K562 (cell line): Measurements from ENCODE around the gene TMEM187. TPM values are rescaled to one million over a fixed set of nuclear protein-coding genes. Genes with fewer than 3 reads are reported as not detected.

Source experiments
- DIDO1 ChIP-seq: fragments of 450-650 bp; IDR thresholded peaks from 2 replicates; pipeline ENCODE4 v1.6.1; 2016; ENCODE audit warnings: low read depth, missing biosample characterization, missing genetic modification characterization
- EGR1 ChIP-seq: fragments of 450-650 bp; conservative IDR thresholded peaks from 2 replicates; pipeline ENCODE4 v1.6.1; 2017; ENCODE audit warnings: mild to moderate bottlenecking
- ELK3 ChIP-seq: fragments of 450-650 bp; formaldehyde crosslinking; IDR thresholded peaks from 2 replicates; pipeline ENCODE4 v1.4.0; 2020; ENCODE audit warnings: mild to moderate bottlenecking
- HLTF ChIP-seq: fragments of 450-650 bp; IDR thresholded peaks from 2 replicates; pipeline ENCODE4 v1.6.1; 2016
- HNRNPK ChIP-seq: fragments of 200-400 bp; formaldehyde crosslinking; IDR thresholded peaks from one replicate; pipeline ENCODE4 v1.6.1; 2018; ENCODE audit warnings: mild to moderate bottlenecking, low read depth, low read length; ENCODE audit not compliant: poor library complexity, severe bottlenecking
- KLF6 ChIP-seq: fragments of 250-450 bp; sonication (Bioruptor Pico); IDR thresholded peaks from 2 replicates; pipeline ENCODE4 v1.4.0; 2020; ENCODE audit warnings: mild to moderate bottlenecking, moderate library complexity, borderline replicate concordance
- NR4A1 ChIP-seq, 2 experiments: fragments of 250-450 bp in 1 of 2; fragments of 450-650 bp in 1 of 2; sonication (Bioruptor Pico) in 1 of 2; IDR thresholded peaks; 2 replicates each; pipeline versions ENCODE4 v1.4.0 to v1.6.1; 2016 to 2020; ENCODE audit warnings: mild to moderate bottlenecking in 2 of 2, missing compliant biosample characterization in 1 of 2, missing genetic modification characterization in 1 of 2, moderate library complexity in 1 of 2
- PHB2 ChIP-seq: fragments of 450-650 bp; IDR thresholded peaks from 2 replicates; pipeline ENCODE4 v1.6.1; 2017; ENCODE audit warnings: low read depth
- SETDB1 ChIP-seq: IDR thresholded peaks from one replicate; pipeline ENCODE4 v1.6.1; 2012; ENCODE audit warnings: low read length, control low read depth, inconsistent platforms
- SMARCA4 ChIP-seq: fragments of 450-650 bp; IDR thresholded peaks from 2 replicates; pipeline ENCODE4 v1.6.1; 2016
- SNRNP70 ChIP-seq: fragments of 200-400 bp; formaldehyde crosslinking; optimal IDR thresholded peaks from 2 replicates; pipeline ENCODE3; 2017; ENCODE audit warnings: low read depth, low read length
- SP1 ChIP-seq: sonication (generic); formaldehyde crosslinking; IDR thresholded peaks from 2 replicates; pipeline ENCODE4 v1.8.1; 2022; ENCODE audit warnings: mild to moderate bottlenecking, missing genetic modification reagents
- SRF ChIP-seq, 2 experiments: fragments of 250-450, 450-650 bp in 1 of 2; sonication (Bioruptor Pico) in 1 of 2; sonication (generic) in 1 of 2; formaldehyde crosslinking; IDR thresholded peaks; 2 replicates each; pipeline versions ENCODE4 v1.5.0 to v1.5.1; 2020 to 2022; ENCODE audit warnings: mild to moderate bottlenecking in 1 of 2, missing genetic modification reagents in 1 of 2
- SRSF1 ChIP-seq: fragments of 200-400 bp; formaldehyde crosslinking; IDR thresholded peaks from 2 replicates; pipeline ENCODE4 v1.6.1; 2017; ENCODE audit warnings: mild to moderate bottlenecking, low read depth, low read length, moderate library complexity
- TBL1XR1 ChIP-seq, 2 experiments: IDR thresholded peaks; 2 replicates each; pipeline ENCODE4 v1.6.1; 2012; ENCODE audit warnings: improper control_type of control experiment in 2 of 2, low read length in 2 of 2, mild to moderate bottlenecking in 1 of 2
- WHSC1 ChIP-seq: IDR thresholded peaks from one replicate; pipeline ENCODE4 v1.6.1; 2012; ENCODE audit warnings: low read length, control low read depth, inconsistent platforms
- ZNF324 ChIP-seq: fragments of 250-450 bp; sonication (Bioruptor Pico); IDR thresholded peaks from 2 replicates; pipeline ENCODE4 v1.4.0; 2020; ENCODE audit warnings: mild to moderate bottlenecking
- ZNF436 ChIP-seq: fragments of 250-450, 450-650 bp; sonication (Bioruptor Pico); formaldehyde crosslinking; IDR thresholded peaks from 2 replicates; pipeline ENCODE4 v1.7.0; 2020; ENCODE audit warnings: mild to moderate bottlenecking
- polyA plus RNA-seq, 8 experiments: library from polyadenylated mRNA; depleted of rRNA in 4 of 8; stranded (reverse) in 5 of 8; unstranded in 3 of 8; fragments of >200 nt; fragmentation: Nextera tagmentation in 2 of 8; fragmentation: Illumina TruSeq in 1 of 8; extraction: Ambion mirVana in 2 of 8; extraction: Trizol in 1 of 8; gene quantifications; 2 replicates each; pipeline versions ENCODE4 v1.2.1 to v1.2.3, GENCODE V29; 2011 to 2014; ENCODE audit warnings: inconsistent platforms in 1 of 8, missing spikeins in 1 of 8
- total RNA-seq, 7 experiments: library from RNA; depleted of rRNA in 6 of 7; stranded (reverse); fragments of >200 nt in 6 of 7; fragmentation: Illumina TruSeq in 2 of 7; extraction: Trizol in 2 of 7; gene quantifications; 2 replicates each; pipeline versions ENCODE4 v1.2.1 to v1.2.3, GENCODE V29; 2011 to 2021; ENCODE audit warnings: low replicate concordance in 1 of 7
- TF ChIP-seq, protein P1 (sequence below): sonication (generic); formaldehyde crosslinking; IDR thresholded peaks from 2 replicates; pipeline ENCODE4 v1.9.0; 2022; ENCODE audit warnings: mild to moderate bottlenecking, missing genetic modification reagents
- TF ChIP-seq, protein P2 (sequence below), 2 experiments: fragments of 200-800 bp in 1 of 2; sonication (Bioruptor generic) in 1 of 2; sonication (generic) in 1 of 2; formaldehyde crosslinking in 1 of 2; IDR thresholded peaks in 1 of 2; conservative IDR thresholded peaks in 1 of 2; 2 replicates each; pipeline versions ENCODE4 v1.5.0 to v1.6.1; 2016 to 2020; ENCODE audit warnings: missing compliant biosample characterization in 1 of 2, missing genetic modification characterization in 1 of 2, missing genetic modification reagents in 1 of 2
- TF ChIP-seq, protein P3 (sequence below): fragments of 450-650 bp; IDR thresholded peaks from 2 replicates; pipeline ENCODE4 v1.6.1; 2016; ENCODE audit warnings: low read depth, mild to moderate bottlenecking, moderate library complexity
- TF ChIP-seq, protein P4 (sequence below): fragments of 450-650 bp; IDR thresholded peaks from 2 replicates; pipeline ENCODE4 v1.6.1; 2016; ENCODE audit warnings: antibody characterized with exemption
- TF ChIP-seq, protein P5 (sequence below): fragments of 450-650 bp; formaldehyde crosslinking; IDR thresholded peaks from 2 replicates; pipeline ENCODE4 v1.4.0; 2022; ENCODE audit warnings: mild to moderate bottlenecking, moderate library complexity

The TMEM187 gene
- total and polyA plus RNA-seq, 9 of the 15 experiments (the other 6 are each of a cell fraction or from before 2014, with no cell fraction given), result 0.13 to 6.4 (median 1.6) TPM

- TF ChIP-seq, protein P1, sequence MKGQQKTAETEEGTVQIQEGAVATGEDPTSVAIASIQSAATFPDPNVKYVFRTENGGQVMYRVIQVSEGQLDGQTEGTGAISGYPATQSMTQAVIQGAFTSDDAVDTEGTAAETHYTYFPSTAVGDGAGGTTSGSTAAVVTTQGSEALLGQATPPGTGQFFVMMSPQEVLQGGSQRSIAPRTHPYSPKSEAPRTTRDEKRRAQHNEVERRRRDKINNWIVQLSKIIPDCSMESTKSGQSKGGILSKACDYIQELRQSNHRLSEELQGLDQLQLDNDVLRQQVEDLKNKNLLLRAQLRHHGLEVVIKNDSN (CRISPR knock-in tag), result no peak
- TF ChIP-seq HNRNPK (no peak), SP1 (CRISPR knock-in tag) (no peak), DIDO1 (tag) (no peak), EGR1 (peak; percentile 62), TBL1XR1 (IDR thresholded peaks at IDR 0.05; ENCODE audit: low read length in 2 of 2) (no peak), ELK3 (CRISPR knock-in tag) (no peak), KLF6 (CRISPR knock-in tag) (no peak), NR4A1 (CRISPR knock-in tag; IDR thresholded peaks at IDR 0.05) (no peak), NR4A1 (tag; IDR thresholded peaks at IDR 0.05) (no peak), SETDB1 (no peak), SRF (CRISPR knock-in tag; IDR thresholded peaks at IDR 0.05) (no peak), ZNF436 (no peak), PHB2 (no peak), ZNF324 (no peak), WHSC1 (no peak), SNRNP70 (no peak), SRSF1 (no peak), SMARCA4 (no peak), HLTF (no peak)
- TF ChIP-seq, protein P2, sequence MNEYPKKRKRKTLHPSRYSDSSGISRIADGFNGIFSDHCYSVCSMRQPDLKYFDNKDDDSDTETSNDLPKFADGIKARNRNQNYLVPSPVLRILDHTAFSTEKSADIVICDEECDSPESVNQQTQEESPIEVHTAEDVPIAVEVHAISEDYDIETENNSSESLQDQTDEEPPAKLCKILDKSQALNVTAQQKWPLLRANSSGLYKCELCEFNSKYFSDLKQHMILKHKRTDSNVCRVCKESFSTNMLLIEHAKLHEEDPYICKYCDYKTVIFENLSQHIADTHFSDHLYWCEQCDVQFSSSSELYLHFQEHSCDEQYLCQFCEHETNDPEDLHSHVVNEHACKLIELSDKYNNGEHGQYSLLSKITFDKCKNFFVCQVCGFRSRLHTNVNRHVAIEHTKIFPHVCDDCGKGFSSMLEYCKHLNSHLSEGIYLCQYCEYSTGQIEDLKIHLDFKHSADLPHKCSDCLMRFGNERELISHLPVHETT (CRISPR knock-in tag; conservative IDR thresholded peaks at IDR 0.05 in 1 of 2, IDR thresholded peaks at IDR 0.05 in 1 of 2), result peak in 1 of 2 experiments; percentile 92; a peak in 2 of 4 replicates
- TF ChIP-seq, protein P3, sequence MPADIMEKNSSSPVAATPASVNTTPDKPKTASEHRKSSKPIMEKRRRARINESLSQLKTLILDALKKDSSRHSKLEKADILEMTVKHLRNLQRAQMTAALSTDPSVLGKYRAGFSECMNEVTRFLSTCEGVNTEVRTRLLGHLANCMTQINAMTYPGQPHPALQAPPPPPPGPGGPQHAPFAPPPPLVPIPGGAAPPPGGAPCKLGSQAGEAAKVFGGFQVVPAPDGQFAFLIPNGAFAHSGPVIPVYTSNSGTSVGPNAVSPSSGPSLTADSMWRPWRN, result no peak
- TF ChIP-seq, protein P4, sequence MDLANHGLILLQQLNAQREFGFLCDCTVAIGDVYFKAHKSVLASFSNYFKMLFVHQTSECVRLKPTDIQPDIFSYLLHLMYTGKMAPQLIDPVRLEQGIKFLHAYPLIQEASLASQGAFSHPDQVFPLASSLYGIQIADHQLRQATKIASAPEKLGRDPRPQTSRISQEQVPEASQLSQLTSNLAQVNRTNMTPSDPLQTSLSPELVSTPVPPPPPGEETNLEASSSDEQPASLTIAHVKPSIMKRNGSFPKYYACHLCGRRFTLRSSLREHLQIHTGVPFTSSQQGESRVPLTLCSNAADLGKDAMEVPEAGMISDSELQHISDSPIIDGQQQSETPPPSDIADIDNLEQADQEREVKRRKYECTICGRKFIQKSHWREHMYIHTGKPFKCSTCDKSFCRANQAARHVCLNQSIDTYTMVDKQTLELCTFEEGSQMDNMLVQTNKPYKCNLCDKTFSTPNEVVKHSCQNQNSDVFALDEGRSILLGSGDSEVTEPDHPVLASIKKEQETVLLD, result no peak
- TF ChIP-seq, protein P5, sequence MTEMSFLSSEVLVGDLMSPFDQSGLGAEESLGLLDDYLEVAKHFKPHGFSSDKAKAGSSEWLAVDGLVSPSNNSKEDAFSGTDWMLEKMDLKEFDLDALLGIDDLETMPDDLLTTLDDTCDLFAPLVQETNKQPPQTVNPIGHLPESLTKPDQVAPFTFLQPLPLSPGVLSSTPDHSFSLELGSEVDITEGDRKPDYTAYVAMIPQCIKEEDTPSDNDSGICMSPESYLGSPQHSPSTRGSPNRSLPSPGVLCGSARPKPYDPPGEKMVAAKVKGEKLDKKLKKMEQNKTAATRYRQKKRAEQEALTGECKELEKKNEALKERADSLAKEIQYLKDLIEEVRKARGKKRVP (CRISPR knock-in tag), result no peak
Measured at GRCh38 chrX:153972368-153973126, at the start of gene TMEM187 (continued).
